HepG2 (cell line): ENCODE data around the gene SPATA33. TPM values are rescaled to one million over a fixed set of nuclear protein-coding genes. Genes with fewer than 3 reads are reported as not detected.

ENCODE experiments used
- GABPA ChIP-seq, 2 experiments: IDR thresholded peaks; 2 replicates each; pipeline ENCODE4 v1.6.1; 2011 to 2016; ENCODE audit warnings: low read depth in 2 of 2, low read length in 1 of 2, missing biosample characterization in 1 of 2, missing genetic modification characterization in 1 of 2
- GLI4 ChIP-seq: sonication (generic); formaldehyde crosslinking; IDR thresholded peaks from 2 replicates; pipeline ENCODE4 v1.5.1; 2020; ENCODE audit warnings: missing genetic modification reagents, mild to moderate bottlenecking, moderate library complexity, borderline replicate concordance
- IRF1 ChIP-seq: sonication (generic); formaldehyde crosslinking; IDR thresholded peaks from 2 replicates; pipeline ENCODE4 v1.4.0; 2020; ENCODE audit warnings: low read depth, mild to moderate bottlenecking, missing genetic modification reagents
- KAT8 ChIP-seq: IDR thresholded peaks from 2 replicates; pipeline ENCODE4 v1.6.1; 2016; ENCODE audit warnings: missing genetic modification reagents, missing compliant biosample characterization
- NR3C1 ChIP-seq: sonication (generic); formaldehyde crosslinking; IDR thresholded peaks from 2 replicates; pipeline ENCODE4 v1.4.0; 2020; ENCODE audit warnings: missing genetic modification reagents
- PRDM10 ChIP-seq: sonication (generic); formaldehyde crosslinking; IDR thresholded peaks from 2 replicates; pipeline ENCODE4 v1.4.0; 2020; ENCODE audit warnings: low read depth, missing genetic modification reagents
- RFX5 ChIP-seq: IDR thresholded peaks from 2 replicates; pipeline ENCODE4 v1.6.1; 2011; ENCODE audit warnings: low read depth, low read length, improper control_type of control experiment
- SP1 ChIP-seq, 2 experiments: fragments of 450-650 bp in 1 of 2; sonication (generic) in 1 of 2; formaldehyde crosslinking in 1 of 2; IDR thresholded peaks; 2 replicates each; pipeline versions ENCODE4 v1.4.0 to v1.6.1; 2016 to 2020; ENCODE audit warnings: missing genetic modification reagents in 1 of 2
- SPEN ChIP-seq: sonication (generic); formaldehyde crosslinking; IDR thresholded peaks from 2 replicates; pipeline ENCODE4 v1.5.1; 2020; ENCODE audit warnings: low read depth, mild to moderate bottlenecking, missing genetic modification reagents
- U2AF1 ChIP-seq: fragments of 200-400 bp; formaldehyde crosslinking; optimal IDR thresholded peaks from 2 replicates; pipeline ENCODE3; 2017; ENCODE audit warnings: mild to moderate bottlenecking, low read depth, low read length
- ZNF101 ChIP-seq: sonication (generic); formaldehyde crosslinking; IDR thresholded peaks from 2 replicates; pipeline ENCODE4 v1.4.0; 2020; ENCODE audit warnings: mild to moderate bottlenecking, low read depth, missing genetic modification reagents, borderline replicate concordance
- ZNF546 ChIP-seq: sonication (generic); formaldehyde crosslinking; conservative IDR thresholded peaks from 2 replicates; pipeline ENCODE4 v1.8.1; 2023; ENCODE audit warnings: mild to moderate bottlenecking, missing genetic modification reagents
- ZNF749 ChIP-seq: sonication (generic); formaldehyde crosslinking; IDR thresholded peaks from 2 replicates; pipeline ENCODE4 v1.8.0; 2022; ENCODE audit warnings: mild to moderate bottlenecking, missing genetic modification reagents, moderate library complexity, borderline replicate concordance
- ZSCAN30 ChIP-seq: sonication (generic); formaldehyde crosslinking; IDR thresholded peaks from 2 replicates; pipeline ENCODE4 v1.5.0; 2020; ENCODE audit warnings: mild to moderate bottlenecking, missing genetic modification reagents
- polyA plus RNA-seq, 8 experiments: library from polyadenylated mRNA; depleted of rRNA in 3 of 8; stranded (reverse) in 7 of 8; unstranded in 1 of 8; fragments of >200 nt; fragmentation: Illumina TruSeq in 4 of 8; extraction: Trizol in 4 of 8; gene quantifications; 2 replicates each; pipeline versions ENCODE4 v1.2.1 to v1.2.3, GENCODE V29; 2011 to 2016; ENCODE audit warnings: low read depth in 4 of 8, missing spikeins in 1 of 8, mixed read lengths in 1 of 8; ENCODE audit not compliant: insufficient read depth in 1 of 8
- total RNA-seq, 5 experiments: library from RNA; depleted of rRNA; stranded (reverse); fragments of >200 nt; fragmentation: Illumina TruSeq; extraction: Trizol; gene quantifications; 2 replicates each; pipeline ENCODE4 v1.2.3, GENCODE V29; 2016; ENCODE audit warnings: low read depth in 1 of 5
- TF ChIP-seq, protein P1 (sequence below): sonication (generic); formaldehyde crosslinking; IDR thresholded peaks from 2 replicates; pipeline ENCODE4; 2020; ENCODE audit warnings: missing genetic modification reagents, mild to moderate bottlenecking, borderline replicate concordance
- TF ChIP-seq, protein P2 (sequence below): sonication (generic); formaldehyde crosslinking; IDR thresholded peaks from 2 replicates; pipeline ENCODE4 v1.4.0; 2020; ENCODE audit warnings: mild to moderate bottlenecking, missing genetic modification reagents

SPATA33 gene
- total and polyA plus RNA-seq, 2 of the 13 experiments (the other 11 are each of a cell fraction or from before 2014, with no cell fraction given) = 5.7 to 11.0 TPM

GRCh38 chr16:89700100-89700648, 42.5 kb downstream of the SPATA33 start (continued):
- TF ChIP-seq, protein P1, sequence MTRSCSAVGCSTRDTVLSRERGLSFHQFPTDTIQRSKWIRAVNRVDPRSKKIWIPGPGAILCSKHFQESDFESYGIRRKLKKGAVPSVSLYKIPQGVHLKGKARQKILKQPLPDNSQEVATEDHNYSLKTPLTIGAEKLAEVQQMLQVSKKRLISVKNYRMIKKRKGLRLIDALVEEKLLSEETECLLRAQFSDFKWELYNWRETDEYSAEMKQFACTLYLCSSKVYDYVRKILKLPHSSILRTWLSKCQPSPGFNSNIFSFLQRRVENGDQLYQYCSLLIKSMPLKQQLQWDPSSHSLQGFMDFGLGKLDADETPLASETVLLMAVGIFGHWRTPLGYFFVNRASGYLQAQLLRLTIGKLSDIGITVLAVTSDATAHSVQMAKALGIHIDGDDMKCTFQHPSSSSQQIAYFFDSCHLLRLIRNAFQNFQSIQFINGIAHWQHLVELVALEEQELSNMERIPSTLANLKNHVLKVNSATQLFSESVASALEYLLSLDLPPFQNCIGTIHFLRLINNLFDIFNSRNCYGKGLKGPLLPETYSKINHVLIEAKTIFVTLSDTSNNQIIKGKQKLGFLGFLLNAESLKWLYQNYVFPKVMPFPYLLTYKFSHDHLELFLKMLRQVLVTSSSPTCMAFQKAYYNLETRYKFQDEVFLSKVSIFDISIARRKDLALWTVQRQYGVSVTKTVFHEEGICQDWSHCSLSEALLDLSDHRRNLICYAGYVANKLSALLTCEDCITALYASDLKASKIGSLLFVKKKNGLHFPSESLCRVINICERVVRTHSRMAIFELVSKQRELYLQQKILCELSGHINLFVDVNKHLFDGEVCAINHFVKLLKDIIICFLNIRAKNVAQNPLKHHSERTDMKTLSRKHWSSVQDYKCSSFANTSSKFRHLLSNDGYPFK (CRISPR knock-in tag) = peak; percentile 84; the same call in 1 of the 2 replicates
- TF ChIP-seq GABPA (IDR thresholded peaks at IDR 0.05; ENCODE audit: low read depth, low read length) (no peak), GABPA (CRISPR knock-in tag; IDR thresholded peaks at IDR 0.05; ENCODE audit: low read depth) (no peak), NR3C1 (no peak), ZSCAN30 (CRISPR knock-in tag) (no peak), U2AF1 (peak; percentile 18), PRDM10 (CRISPR knock-in tag) (no peak), SPEN (CRISPR knock-in tag) (peak; percentile 52), ZNF546 (no peak), GLI4 (CRISPR knock-in tag) (0 out of 2 replicates have a peak, but pooled peaks have one; percentile 3), KAT8 (CRISPR knock-in tag) (peak; percentile 80), RFX5 (peak; percentile 90), ZNF749 (CRISPR knock-in tag) (no peak), SP1 (IDR thresholded peaks at IDR 0.05) (no peak), SP1 (CRISPR knock-in tag; IDR thresholded peaks at IDR 0.05) (peak; percentile 89), IRF1 (CRISPR knock-in tag) (no peak), ZNF101 (no peak)
- TF ChIP-seq, protein P2, sequence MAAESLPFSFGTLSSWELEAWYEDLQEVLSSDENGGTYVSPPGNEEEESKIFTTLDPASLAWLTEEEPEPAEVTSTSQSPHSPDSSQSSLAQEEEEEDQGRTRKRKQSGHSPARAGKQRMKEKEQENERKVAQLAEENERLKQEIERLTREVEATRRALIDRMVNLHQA = no peak
